RWPE1 (cell line): ENCODE data around the gene SKI.
A peak's percentile ranks its signal among the peaks of the same experiment; 100 is the strongest.

Experiments
- CTCF ChIA-PET: fragments of 350-600 bp; sonication (Branson Sonifier 250); formaldehyde crosslinking; extraction: SDS; loops from one replicate; lab custom pipeline; 2021; lab: Yijun Ruan, JAX
- POLR2A ChIA-PET: fragments of 400-600 bp; formaldehyde crosslinking; extraction: SDS; loops from one replicate; lab custom pipeline; 2020; ENCODE audit warnings: antibody characterized with exemption; ENCODE audit not compliant: low non-redundant PET; lab: Yijun Ruan, JAX
- DNase-seq: peaks from one replicate; pipeline ENCODE4 v3.0.0; 2012; ENCODE audit warnings: low spot score
- H3K27ac ChIP-seq: fragments of 450-650 bp; 2 replicates; pipeline ENCODE4 v1.5.1; 2017
- TF ChIP-seq, protein P1 (sequence below): fragments of 450-650 bp; conservative IDR thresholded peaks from 2 replicates; pipeline ENCODE4 v1.5.1; 2017; ENCODE audit warnings: low read depth, mild to moderate bottlenecking

Gene SKI

DNA sequence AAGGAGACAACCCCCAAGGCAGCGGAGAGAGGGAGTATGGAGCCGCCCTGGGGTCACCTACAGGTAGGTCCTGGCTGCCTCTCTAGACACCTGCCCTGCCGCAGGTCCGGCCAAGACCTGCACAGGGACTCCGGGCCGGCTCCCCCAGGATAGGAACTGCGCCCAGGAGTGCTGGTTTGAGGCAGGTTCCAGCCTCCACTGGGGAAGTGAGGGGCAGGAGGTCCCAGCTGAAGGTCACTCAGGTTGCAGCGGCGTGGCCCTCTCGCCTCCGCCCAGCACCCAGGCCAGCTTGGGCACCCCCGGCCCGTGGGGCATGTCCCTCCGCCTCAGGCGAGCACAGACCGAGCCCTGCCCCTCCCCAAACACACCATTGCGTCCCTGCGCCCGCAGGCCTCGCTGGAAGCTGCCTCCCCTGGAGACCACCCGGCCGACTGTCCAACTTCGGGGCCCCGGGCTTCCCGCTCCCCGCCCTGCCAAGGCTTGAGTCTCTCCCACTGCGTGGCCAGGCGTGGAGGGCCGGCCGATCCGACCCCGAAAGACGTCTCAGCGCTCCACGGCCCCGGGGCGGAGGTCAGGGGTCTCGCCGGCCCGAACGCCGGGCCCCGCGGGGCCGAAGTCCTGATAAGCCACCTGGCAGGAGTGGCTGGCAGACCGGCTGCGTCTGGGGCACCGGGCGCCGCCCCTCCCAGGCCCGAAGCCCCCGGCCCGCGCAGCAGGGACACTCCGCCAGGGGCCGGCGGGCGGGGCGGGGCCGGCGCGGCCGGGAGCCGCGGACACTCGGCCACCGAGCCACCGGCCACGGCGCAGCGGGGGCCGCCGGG lies 1.4 kb upstream of the SKI start:
- TF ChIP-seq, protein P1, sequence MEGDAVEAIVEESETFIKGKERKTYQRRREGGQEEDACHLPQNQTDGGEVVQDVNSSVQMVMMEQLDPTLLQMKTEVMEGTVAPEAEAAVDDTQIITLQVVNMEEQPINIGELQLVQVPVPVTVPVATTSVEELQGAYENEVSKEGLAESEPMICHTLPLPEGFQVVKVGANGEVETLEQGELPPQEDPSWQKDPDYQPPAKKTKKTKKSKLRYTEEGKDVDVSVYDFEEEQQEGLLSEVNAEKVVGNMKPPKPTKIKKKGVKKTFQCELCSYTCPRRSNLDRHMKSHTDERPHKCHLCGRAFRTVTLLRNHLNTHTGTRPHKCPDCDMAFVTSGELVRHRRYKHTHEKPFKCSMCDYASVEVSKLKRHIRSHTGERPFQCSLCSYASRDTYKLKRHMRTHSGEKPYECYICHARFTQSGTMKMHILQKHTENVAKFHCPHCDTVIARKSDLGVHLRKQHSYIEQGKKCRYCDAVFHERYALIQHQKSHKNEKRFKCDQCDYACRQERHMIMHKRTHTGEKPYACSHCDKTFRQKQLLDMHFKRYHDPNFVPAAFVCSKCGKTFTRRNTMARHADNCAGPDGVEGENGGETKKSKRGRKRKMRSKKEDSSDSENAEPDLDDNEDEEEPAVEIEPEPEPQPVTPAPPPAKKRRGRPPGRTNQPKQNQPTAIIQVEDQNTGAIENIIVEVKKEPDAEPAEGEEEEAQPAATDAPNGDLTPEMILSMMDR: no peak
- ChIA-PET POLR2A (interaction anchor here (0.7 kb wide), 1 partner anchor 14 kb away, joined by 3 read pairs; no protein-coding TSS in a partner anchor), CTCF (interaction anchor here (0.5 kb wide), 1 partner anchor 20 kb away, joined by 3 read pairs; no protein-coding TSS in a partner anchor)
- DNase-seq: peak; percentile 13
- peak overlapping the region; percentile 99 for H3K27ac ChIP-seq

DNA sequence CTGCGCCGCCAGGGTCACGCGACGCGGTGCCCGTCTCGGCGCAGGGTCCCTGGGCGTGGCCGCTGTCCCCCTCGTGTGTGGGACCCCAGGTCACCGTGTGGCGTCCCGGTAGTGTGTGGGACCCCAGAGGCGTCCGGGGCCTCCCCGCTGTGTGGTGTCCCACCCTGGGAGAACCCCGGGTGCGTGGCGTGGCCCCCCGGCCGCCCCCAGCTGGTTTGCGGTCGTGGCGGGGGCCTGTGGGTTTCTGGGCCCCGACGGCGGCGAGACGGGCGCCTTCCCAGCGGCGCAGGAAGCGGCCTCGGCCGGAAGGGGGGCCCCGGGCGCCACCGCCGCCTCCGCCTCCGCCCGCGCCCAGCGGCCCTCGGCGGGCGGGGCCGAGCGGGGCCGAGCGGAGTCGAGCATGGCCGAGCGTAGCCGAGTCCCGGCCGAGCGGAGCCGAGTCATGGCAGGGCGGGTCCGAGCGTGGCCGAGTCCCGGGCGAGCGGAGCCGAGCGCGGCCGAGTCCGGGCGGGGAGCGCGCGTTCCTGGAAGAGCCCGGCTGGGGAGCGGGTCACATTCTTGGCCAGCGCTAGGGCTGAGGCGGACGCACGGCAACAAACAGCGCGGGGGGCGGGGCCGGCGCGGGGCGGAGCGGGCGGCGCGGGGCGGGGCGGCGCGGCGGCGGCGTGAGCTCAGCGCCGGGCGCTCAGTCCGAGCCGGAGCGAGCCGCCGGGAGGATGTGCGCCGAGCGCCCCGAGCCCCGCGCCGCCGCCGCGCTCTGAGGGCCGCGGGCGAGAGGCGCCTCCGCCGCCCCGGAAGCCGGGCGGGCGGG lies 568 bp upstream of the SKI start:
- peak overlapping the region; percentile 99 for H3K27ac ChIP-seq
- ChIA-PET POLR2A (interaction anchor here (0.6 kb wide), 1 partner anchor 86 kb away, joined by 3 read pairs; no protein-coding TSS in a partner anchor), CTCF (no interaction called here)

DNA sequence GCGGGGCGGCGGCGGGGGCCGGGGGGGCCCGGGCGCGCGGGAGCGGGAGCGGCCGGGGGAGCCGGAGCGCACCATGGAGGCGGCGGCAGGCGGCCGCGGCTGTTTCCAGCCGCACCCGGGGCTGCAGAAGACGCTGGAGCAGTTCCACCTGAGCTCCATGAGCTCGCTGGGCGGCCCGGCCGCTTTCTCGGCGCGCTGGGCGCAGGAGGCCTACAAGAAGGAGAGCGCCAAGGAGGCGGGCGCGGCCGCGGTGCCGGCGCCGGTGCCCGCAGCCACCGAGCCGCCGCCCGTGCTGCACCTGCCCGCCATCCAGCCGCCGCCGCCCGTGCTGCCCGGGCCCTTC lies 546 bp downstream of the SKI start:
- ChIA-PET CTCF (interaction anchor here (1.0 to 2.0 kb wide), 2 partner anchors 34 to 153 kb away, joined by 3 to 9 read pairs; partner anchors contain the start of gene FAAP20), POLR2A (no interaction called here)
- no peak for DNase-seq
- TF ChIP-seq, protein P1: no peak
- peak overlapping the region; percentile 99 for H3K27ac ChIP-seq

More for the DNA sequence above, 568 bp upstream of the SKI start:
- TF ChIP-seq, protein P1: no peak
- DNase-seq: peak; percentile 98

DNA sequence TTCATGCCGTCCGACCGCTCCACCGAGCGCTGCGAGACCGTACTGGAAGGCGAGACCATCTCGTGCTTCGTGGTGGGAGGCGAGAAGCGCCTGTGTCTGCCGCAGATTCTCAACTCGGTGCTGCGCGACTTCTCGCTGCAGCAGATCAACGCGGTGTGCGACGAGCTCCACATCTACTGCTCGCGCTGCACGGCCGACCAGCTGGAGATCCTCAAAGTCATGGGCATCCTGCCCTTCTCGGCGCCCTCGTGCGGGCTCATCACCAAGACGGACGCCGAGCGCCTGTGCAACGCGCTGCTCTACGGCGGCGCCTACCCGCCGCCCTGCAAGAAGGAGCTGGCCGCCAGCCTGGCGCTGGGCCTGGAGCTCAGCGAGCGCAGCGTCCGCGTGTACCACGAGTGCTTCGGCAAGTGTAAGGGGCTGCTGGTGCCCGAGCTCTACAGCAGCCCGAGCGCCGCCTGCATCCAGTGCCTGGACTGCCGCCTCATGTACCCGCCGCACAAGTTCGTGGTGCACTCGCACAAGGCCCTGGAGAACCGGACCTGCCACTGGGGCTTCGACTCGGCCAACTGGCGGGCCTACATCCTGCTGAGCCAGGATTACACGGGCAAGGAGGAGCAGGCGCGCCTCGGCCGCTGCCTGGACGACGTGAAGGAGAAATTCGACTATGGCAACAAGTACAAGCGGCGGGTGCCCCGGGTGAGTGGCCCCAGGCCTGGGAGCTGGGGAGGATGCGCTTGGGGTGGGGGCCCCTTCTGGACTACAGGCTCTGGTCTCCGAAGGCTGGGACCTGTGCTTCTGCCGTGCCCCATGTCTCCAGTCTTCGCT lies 1.1 kb downstream of the SKI start:
- TF ChIP-seq, protein P1: no peak

DNA sequence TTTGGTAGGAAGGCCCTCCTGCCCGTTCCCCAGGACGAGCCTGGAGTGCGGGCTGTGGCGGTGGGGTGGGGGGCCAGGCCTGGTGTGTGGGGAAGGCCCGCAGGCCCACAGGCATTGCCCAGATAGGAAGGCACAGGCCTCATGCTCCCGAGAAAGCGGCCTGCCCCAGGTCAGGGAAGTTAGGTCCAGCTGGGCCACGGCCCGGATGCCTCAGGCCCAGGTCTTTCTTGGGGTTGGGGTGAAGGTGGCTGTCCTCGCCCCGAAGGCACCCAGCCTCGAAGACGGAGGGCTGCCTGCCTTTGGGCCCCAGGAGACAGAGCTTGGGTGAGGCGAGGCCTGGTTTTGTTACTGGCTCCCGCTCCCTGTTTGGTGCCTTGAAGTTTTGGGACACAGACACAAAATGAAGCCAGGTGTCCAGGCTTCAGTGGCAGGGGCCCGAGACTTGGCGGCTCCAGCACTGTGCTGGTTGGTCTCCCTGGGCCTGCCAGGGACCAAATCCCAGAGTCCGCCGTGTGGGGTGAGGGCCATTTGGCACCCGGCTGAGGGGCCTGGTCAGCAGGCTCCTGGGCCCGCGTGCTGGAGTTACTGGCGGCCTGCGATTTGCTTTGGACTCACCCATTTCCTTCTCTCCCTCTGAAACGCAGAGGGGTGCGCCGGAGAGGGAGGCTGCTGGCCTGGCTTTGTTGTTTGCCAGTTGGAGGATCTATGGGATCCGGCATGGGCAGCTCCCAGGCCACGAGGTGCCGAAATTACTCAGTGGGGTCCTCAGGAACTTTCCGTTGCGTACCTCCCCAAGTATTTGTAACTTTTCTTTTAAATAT lies 2.0 kb downstream of the SKI start:
- CTCF ChIA-PET: interaction anchor here (1.3 to 2.0 kb wide), 2 partner anchors 35 to 151 kb away, joined by 3 to 9 read pairs; partner anchors contain the start of gene FAAP20
- TF ChIP-seq, protein P1: no peak
- peak overlapping the region; percentile 99 for H3K27ac ChIP-seq
- peak; percentile 34 for DNase-seq
- POLR2A ChIA-PET: interaction anchor here (1.0 kb wide), 1 partner anchor 83 kb away, joined by 4 read pairs; no protein-coding TSS in a partner anchor

More for the DNA sequence above, 1.1 kb downstream of the SKI start:
- peak; percentile 20 for DNase-seq
- H3K27ac ChIP-seq: peak overlapping the region; percentile 99
- ChIA-PET CTCF (interaction anchor here (1.0 to 2.0 kb wide), 2 partner anchors 34 to 153 kb away, joined by 3 to 9 read pairs; partner anchors contain the start of gene FAAP20), POLR2A (interaction anchor here (1.0 kb wide), 1 partner anchor 84 kb away, joined by 4 read pairs; no protein-coding TSS in a partner anchor)
